NCI-H1436 (cell line): ENCODE data around the gene CDC42SE1.
A peak's percentile ranks its signal among the peaks of the same experiment; 100 is the strongest.

ENCODE experiments used
- DNase-seq: peaks from one replicate; lab custom pipeline; 2025; lab: John Stamatoyannopoulos, UW

The CDC42SE1 gene

GRCh38 chr1:151008244-151009205, 50.9 kb downstream of the CDC42SE1 start, which contains the start of gene PRUNE1:
PRUNE1 (plus strand) TSS chr1:151008449; CDS start chr1:151008633, 184 bp downstream.
- peak; percentile 97 for DNase-seq

GRCh38 chr1:151007853-151008243, 51.6 kb downstream of the CDC42SE1 start:
- no peak for DNase-seq

GRCh38 chr1:151006327-151007052, 52.9 kb downstream of the CDC42SE1 start, which contains the start of gene MINDY1:
MINDY1 (minus strand) TSS chr1:151006902; CDS start chr1:151002617, 4,285 bp downstream.
- peak; percentile 66 for DNase-seq

DNA sequence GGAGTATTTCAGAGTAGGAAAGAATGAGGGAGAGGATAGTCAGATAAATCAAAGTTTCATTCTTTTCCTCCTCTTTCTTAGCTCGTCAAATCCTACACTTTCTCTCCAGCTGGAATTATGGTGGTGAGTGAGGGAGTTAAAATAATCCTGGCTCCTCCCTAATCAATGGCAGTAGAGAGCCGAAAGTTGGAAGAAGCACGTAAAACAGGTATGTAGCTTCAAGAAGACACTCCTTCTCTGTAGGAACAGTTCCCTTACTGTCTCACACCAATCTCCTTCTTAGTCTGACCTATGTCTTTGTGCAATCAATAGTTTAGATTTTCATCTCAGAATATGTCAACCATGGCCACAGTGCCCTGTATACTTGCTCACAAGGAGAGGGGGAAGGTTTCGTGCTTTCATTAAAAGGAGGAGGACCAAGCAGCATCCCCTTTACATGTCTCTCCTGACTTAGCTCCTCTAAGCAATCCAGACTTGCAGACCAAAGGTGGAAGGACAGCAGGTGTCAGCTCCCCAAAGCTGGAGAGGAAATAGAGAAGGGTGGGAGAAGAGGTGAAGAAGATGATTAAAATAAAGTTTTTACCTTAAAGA, 53.6 kb downstream of the CDC42SE1 start:
- DNase-seq, result no peak

- DNase-seq, result no peak
These were observed 56.2 kb downstream of the CDC42SE1 start for GRCh38 chr1:151003180-151003579.

DNA sequence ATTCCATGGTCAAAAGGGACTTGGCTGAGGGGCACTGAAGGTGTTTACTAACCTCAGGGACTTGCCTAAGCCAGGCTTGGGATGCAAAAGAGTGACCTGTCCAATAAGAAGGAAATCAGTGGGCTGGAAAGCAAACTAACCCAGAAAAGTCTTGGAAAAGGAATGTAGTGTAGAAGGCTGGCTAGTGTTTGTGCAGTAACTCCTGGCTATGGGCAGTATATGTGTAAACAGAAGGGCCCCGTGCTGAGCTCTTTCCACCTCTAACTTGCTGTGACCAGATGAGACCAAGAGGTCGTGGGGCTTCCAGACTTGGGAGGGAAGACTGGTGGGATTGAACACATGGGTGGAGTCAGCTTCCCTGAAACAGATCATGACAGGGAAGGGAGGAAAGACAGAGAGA, 56.8 kb downstream of the CDC42SE1 start:
- no peak for DNase-seq

DNA sequence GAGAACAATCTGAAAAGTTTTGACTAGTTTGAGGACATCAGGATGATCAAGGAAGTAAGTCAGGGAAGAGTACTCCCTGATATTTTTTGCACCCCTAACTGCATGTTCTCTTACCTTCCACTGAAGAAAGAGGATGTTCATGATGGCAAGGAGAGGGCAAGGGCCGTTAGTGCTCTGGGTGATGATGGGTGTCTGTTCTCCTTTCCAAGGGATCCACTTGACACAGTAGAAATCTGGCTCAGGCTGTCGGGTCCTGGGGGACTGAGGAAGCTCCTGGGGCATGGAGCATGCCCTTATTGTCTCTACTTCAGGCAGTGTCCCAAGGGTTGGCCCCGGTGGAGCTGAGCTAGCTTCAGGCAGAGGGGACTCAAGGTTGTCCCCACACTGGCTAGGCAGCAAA, 57.4 kb downstream of the CDC42SE1 start:
- DNase-seq, result no peak

- DNase-seq, result no peak
These were observed 57.8 kb downstream of the CDC42SE1 start for GRCh38 chr1:151001602-151002001.
